Motor neuron (in vitro differentiated cells): ENCODE measurements around the gene ASXL3. TPM values are rescaled to one million over a fixed set of nuclear protein-coding genes. Genes with fewer than 3 reads are reported as not detected.

Source experiments
- ATAC-seq, 8 experiments: fragments of 200-7000 bp; cut with Tn5 transposase; replicated peaks in 6 of 8; 2 replicates each; pipeline ENCODE4 v1.8.0; 2021; ENCODE audit warnings: mild to moderate bottlenecking in 8 of 8, moderate library complexity in 8 of 8
- H3K27ac ChIP-seq, 2 donors: fragments of 250-450 bp; sonication (Bioruptor Pico); 2 replicates each; pipeline ENCODE4 v1.9.0; 2021; ENCODE audit warnings: antibody characterized with exemption in 2 of 2, mild to moderate bottlenecking in 2 of 2, moderate library complexity in 1 of 2
- H3K4me1 ChIP-seq, 2 donors: fragments of 250-450 bp; sonication (Bioruptor Pico); replicated peaks in 1 of 2; 2 replicates each; pipeline ENCODE4 v1.6.1; 2021; ENCODE audit warnings: antibody characterized with exemption in 2 of 2, mild to moderate bottlenecking in 2 of 2, moderate library complexity in 1 of 2
- H3K4me3 ChIP-seq, 5 donors: fragments of 250-450 bp; sonication (Bioruptor Pico); 2 replicates each; pipeline ENCODE4 v1.9.0; 2021; ENCODE audit warnings: antibody characterized with exemption in 5 of 5, mild to moderate bottlenecking in 5 of 5, moderate library complexity in 4 of 5
- WGBS, 10 experiments: fragments of 450-650 bp; shearing (Covaris generic); methylation state at CpG; one replicate each; pipeline ENCODE4 v1.0.0; 2022; 5-methylcytosine and 5-hydroxymethylcytosine counted together
- in situ Hi-C, 9 experiments: fragments of 400-800 bp; cut with MboI; loops; one replicate each; pipeline ENCODE4 v1.15.0; 2021; ENCODE audit warnings: low sequenced_read_pairs in 9 of 9, low pct_unique_long_range_greater_than_20kb in 2 of 9; ENCODE audit not compliant: unreplicated experiment in 9 of 9
- total RNA-seq, 8 experiments: library from RNA; unstranded; fragments of 300-600 nt; gene quantifications; 2 replicates each; pipeline versions ENCODE4 v1.2.3 to v1.2.4, GENCODE V29; 2022

ASXL3 gene
- total RNA-seq, 8 experiments from 2014 or later: 0.31 to 50.1 (median 21.0) TPM

DNA sequence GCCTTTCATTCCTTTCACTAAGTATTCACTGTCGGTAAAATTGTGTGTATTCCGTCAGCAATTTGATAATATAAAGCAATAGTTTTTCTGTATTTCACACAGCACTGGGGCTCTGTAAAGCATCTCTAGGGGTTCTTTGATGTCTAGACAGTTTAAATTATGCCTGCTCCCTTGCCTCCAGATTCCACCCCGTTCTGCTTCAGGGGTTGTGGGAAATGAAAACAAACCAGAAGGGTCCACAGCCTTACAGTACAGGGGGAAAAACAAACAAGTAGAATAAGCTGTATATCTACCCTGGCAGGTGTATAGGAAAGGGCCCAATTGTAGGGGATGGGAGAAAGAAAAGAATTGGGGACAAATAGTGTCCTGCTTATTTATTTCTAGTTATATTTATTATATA is 63.1 kb downstream of the ASXL3 start:
- Histone ChIP-seq H3K27ac (no peak overlapping the region), H3K4me1 (peaks cover 0 to 26% of the 10 kb centered on the region in 2 donors), H3K4me3 (no peak overlapping the region)
- ATAC-seq: no peak
- 41 to 94% (median 67%) methylated on average over 2 to 3 of the region's 3 CpGs for WGBS, 10 experiments
- in situ Hi-C loops: no loop called here

DNA sequence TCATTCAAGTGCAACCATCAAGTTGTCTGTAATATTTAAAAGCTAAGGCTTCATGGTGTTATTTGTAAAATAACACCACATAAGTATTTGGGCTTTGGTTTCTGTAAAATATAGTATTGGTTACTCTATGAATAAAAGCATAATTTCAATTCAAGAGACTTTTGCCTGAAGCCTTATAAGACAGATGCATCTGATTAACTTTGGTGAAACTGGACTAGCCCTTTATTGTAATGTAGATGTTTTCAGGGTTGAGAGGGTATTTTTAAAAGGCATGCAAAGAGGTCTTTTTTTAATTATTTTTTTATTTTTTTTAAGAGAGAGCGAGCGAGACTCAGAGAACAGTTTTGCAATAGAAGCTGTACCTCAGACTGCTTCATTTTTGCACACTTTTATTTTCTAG is 66.5 kb downstream of the ASXL3 start:
- Histone ChIP-seq H3K4me3 (no peak overlapping the region), H3K27ac (no peak overlapping the region), H3K4me1 (peaks cover 0 to 26% of the 10 kb centered on the region in 2 donors)
- 0 to 60% (median 17%) methylated on average over 2 of the region's 2 CpGs; no CpG with 5 or more reads in 3 of the 10 experiments for WGBS, 10 experiments
- ATAC-seq: peak in 5 of 8 experiments; percentile 24 to 93 (median 76)
- in situ Hi-C loops: no loop called here

DNA sequence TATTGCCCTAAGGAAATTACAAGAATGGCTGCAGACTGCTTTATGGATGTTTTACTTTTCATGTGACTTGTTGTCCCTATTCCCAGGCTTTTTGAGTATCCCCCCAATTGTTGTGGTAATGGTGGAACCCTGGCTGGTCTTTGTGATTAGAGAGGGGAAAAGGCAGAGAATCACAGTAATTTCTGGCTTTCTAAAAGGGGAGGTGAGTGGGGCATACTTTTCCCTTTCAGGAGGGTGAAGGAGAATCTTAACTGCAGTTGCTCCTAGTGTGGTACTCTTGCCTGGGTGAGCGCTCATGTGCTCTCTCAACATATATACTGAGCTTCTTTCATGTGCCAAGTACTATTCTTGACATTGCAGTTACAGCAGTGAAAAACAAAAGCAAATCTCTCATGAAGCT is 69.3 kb downstream of the ASXL3 start:
- H3K4me1 ChIP-seq: peaks cover 0 to 21% of the 10 kb centered on the region in 2 donors
- ATAC-seq: no peak
- WGBS, 10 experiments: 20 to 100% (median 80%) methylated on average over 1 of the region's 1 CpG; no CpG with 5 or more reads in 6 of the 10 experiments
- H3K4me3 ChIP-seq: no peak overlapping the region
- no peak overlapping the region for H3K27ac ChIP-seq
- in situ Hi-C loops: no loop called here

DNA sequence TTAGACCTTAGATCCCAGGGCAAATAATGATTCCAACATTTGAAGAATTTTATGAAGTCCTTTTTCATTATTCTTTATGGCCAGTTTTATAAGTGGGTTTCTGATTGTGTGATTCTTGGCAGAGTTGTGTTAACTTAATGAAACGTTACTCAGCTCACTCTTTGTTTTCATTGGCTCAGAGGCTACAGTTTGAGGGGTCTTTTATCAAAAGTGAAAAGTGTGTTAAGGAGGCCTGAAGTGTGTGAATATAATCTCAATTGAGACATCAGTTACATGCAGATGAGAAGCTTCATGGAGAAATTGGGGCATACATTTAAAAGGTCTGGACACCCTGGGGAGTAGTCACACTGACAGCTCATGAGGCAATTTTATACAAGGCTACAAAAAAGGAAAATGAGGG is 74.6 kb downstream of the ASXL3 start:
- no peak overlapping the region for H3K4me3 ChIP-seq
- H3K27ac ChIP-seq: no peak overlapping the region
- no peak for ATAC-seq
- no peaks in the 10 kb centered on the region for H3K4me1 ChIP-seq
- 43 to 89% (median 50%) methylated on average over 1 of the region's 1 CpG; no CpG with 5 or more reads in 3 of the 10 experiments for WGBS, 10 experiments
- in situ Hi-C loops: no loop called here

GRCh38 chr18:33653231-33653630 is 75.2 kb downstream of the ASXL3 start:
- 25 to 88% (median 82%) methylated on average over 1 to 3 of the region's 3 CpGs; no CpG with 5 or more reads in 3 of the 10 experiments for WGBS, 10 experiments
- Histone ChIP-seq H3K4me3 (no peak overlapping the region), H3K4me1 (no peaks in the 10 kb centered on the region), H3K27ac (no peak overlapping the region)
- ATAC-seq: no peak
- in situ Hi-C loops: no loop called here

DNA sequence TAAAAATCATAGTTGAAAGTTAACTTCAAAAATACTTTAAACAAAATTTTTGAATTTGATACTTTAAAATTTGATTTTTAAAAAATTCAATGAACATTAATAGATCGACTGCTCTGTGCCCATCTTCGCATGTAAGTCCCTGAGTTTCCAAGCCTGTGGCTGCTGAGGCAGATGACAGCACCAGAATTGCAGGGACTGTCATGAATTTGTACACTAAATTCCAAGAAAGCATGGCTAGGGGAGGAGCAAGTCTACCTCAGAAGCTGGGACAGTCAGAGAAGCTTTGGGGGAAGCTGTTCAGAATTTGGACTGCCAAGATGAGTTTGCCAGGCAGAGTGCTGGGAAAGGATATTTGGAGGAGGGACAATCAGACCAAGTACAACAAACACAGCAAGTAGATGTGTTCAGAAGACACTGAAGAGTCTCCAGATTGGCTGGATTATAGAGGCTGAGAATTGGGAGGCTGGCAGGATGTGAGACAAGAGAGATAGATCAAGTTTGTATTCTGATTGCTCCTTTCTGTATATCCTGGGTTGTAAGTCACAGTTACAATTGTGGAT is 79.0 kb downstream of the ASXL3 start:
- no peak for ATAC-seq
- 0 to 100% (median 80%) methylated on average over 1 to 2 of the region's 2 CpGs for WGBS, 10 experiments
- no peak overlapping the region for H3K4me3 ChIP-seq
- no peak overlapping the region for H3K27ac ChIP-seq
- in situ Hi-C loops: no loop called here
- H3K4me1 ChIP-seq: no peaks in the 10 kb centered on the region

- Histone ChIP-seq H3K4me1 (peaks cover 0 to 13% of the 10 kb centered on the region in 2 donors), H3K27ac (no peak overlapping the region), H3K4me3 (no peak overlapping the region)
- in situ Hi-C loops: no loop called here
- no peak for ATAC-seq
- WGBS, 10 experiments: 17 to 100% (median 79%) methylated on average over 1 to 2 of the region's 2 CpGs; no CpG with 5 or more reads in 2 of the 10 experiments
These were observed 82.8 kb downstream of the ASXL3 start for GRCh38 chr18:33660696-33661310.

- in situ Hi-C loops: no loop called here
- WGBS, 10 experiments: 11 to 90% (median 71%) methylated on average over 1 to 4 of the region's 4 CpGs; no CpG with 5 or more reads in 1 of the 10 experiments
- Histone ChIP-seq H3K4me3 (no peak overlapping the region), H3K27ac (no peak overlapping the region), H3K4me1 (peaks cover 0 to 26% of the 10 kb centered on the region in 2 donors)
- ATAC-seq: peak in 1 of 8 experiments; percentile 74
These were observed 86.3 kb downstream of the ASXL3 start for GRCh38 chr18:33664241-33664874.

DNA sequence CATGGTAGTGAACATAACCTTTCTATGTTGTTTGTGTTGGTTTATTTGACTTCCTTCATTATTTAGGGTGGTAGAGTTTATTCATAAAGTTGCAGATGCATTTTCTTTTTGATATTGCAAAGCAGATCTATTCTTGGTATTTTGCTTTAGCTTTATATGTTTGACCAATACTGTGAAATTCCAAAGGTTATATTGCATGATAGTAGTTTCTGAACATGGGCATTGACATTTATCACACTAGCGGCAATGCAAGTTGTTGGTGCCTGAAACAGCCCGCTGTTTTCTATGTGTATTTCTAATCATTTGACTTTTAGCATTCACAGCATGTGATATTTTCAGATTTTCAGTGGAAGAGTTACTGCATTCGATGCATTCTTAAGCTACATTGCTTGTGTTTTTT is 87.2 kb downstream of the ASXL3 start:
- Histone ChIP-seq H3K4me3 (no peak overlapping the region), H3K27ac (no peak overlapping the region), H3K4me1 (peaks cover 0 to 26% of the 10 kb centered on the region in 2 donors)
- in situ Hi-C loops: no loop called here
- WGBS, 10 experiments: 17 to 100% (median 74%) methylated on average over 1 to 3 of the region's 3 CpGs
- no peak for ATAC-seq

DNA sequence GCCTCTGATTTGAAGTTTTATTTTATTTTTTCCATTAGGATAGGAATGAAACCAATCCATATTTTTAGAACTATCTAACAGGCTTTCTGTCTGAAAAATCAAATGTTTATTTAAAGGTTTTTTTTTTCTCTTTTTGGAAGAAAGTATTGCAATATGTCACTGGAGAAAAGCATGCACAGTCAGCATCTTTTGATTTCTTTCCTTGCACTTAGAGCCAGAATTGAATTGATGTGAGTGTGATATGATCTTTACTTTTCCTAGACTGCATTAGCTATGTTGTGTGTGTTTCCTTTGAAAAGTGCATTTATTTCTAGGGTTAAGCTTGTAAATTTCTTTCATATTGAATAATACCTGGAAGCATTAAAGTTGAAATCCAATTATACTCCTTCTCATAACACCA is 87.6 kb downstream of the ASXL3 start:
- no peak overlapping the region for H3K27ac ChIP-seq
- in situ Hi-C loops: no loop called here
- no peak overlapping the region for H3K4me3 ChIP-seq
- ATAC-seq: no peak
- H3K4me1 ChIP-seq: peaks cover 0 to 26% of the 10 kb centered on the region in 2 donors

DNA sequence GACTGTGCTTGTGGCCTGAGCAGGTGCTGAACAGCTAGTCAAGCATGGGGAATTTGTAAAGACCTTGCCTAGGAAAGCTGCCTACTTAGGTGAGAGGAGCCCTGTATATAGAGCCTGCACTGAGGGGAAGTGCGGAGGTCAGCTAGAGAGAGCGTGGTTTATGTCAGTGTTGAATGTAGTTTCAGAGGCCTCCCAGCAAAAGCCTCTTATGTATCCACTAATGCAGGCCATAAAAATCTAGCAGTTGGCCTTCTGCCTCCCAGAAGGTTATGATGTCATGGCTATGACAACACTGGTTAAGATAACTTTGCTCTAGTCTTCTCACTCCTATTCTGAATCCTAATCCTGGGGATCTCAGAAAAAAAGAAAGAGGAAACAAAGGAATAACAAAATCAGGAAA is 88.9 kb downstream of the ASXL3 start:
- no peak overlapping the region for H3K4me3 ChIP-seq
- peak in 5 of 8 experiments; percentile 21 to 88 (median 80) for ATAC-seq
- H3K4me1 ChIP-seq: peaks cover 6 to 26% of the 10 kb centered on the region in 2 donors
- no peak overlapping the region for H3K27ac ChIP-seq
- in situ Hi-C loops: no loop called here
- WGBS, 10 experiments: 80 to 100% (median 100%) methylated on average over 1 to 2 of the region's 2 CpGs; no CpG with 5 or more reads in 7 of the 10 experiments

DNA sequence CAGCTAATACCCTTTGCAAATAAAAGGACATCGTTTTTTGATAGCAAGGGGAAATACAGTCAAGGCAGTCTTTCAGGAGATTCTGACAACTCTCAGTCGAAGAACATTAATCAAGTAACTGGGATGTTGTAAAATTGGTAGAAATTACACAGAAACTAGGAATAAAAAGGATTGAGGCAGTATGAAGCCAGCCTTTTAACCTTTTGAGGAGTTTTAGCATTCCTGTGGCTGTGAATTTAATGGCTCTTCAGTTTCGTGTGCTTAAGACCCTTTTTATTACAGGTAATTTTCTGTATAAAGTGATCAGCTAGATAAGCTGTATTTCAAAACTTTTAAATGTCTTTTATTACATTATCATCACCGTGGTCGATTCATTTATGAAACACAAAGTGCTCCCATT is 91.6 kb downstream of the ASXL3 start:
- Histone ChIP-seq H3K27ac (no peak overlapping the region), H3K4me3 (no peak overlapping the region), H3K4me1 (peaks cover 6 to 24% of the 10 kb centered on the region in 2 donors)
- in situ Hi-C loops: no loop called here
- no peak for ATAC-seq
- 10 to 100% (median 74%) methylated on average over 1 to 5 of the region's 5 CpGs for WGBS, 10 experiments

DNA sequence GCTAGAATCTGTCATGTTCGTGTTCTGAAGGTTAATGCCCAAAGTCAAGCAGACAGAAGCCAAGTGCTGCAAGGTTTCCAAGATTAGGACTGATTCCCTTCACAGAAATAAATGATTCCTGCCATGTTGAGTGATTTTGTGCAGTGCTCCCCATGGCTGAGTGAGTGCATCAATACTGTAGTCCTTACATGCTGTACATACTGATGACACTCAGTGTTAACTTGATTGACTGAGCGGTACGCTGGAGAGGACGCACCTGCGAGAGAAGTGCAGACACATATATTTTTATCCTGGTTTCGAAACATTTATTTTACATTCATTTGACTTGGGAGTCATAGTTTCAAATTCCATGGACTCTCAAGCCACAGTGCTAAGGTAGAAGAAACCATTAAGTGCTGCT is 92.0 kb downstream of the ASXL3 start:
- ATAC-seq: no peak
- 20 to 100% (median 90%) methylated on average over 2 to 6 of the region's 6 CpGs; no CpG with 5 or more reads in 2 of the 10 experiments for WGBS, 10 experiments
- in situ Hi-C loops: no loop called here
- Histone ChIP-seq H3K27ac (no peak overlapping the region), H3K4me1 (peaks cover 6 to 20% of the 10 kb centered on the region in 2 donors), H3K4me3 (no peak overlapping the region)
